CD14-positive monocyte (primary cell): Measurements from ENCODE around the gene BACH2. TPM values are rescaled to one million over a fixed set of nuclear protein-coding genes. Genes with fewer than 3 reads are reported as not detected.

ENCODE experiments used
- DNase-seq, 3 donors: peaks; one replicate each; pipeline ENCODE4 v3.0.0-alpha.2; 2011 to 2022
- H2AFZ ChIP-seq: 2 replicates; pipeline ENCODE4 v1.6.0; 2012; ENCODE audit warnings: mild to moderate bottlenecking, low read depth, low read length, inconsistent platforms; ENCODE audit not compliant: insufficient read depth, poor library complexity, severe bottlenecking
- H3K27ac ChIP-seq, 2 donors: 1 replicate in 1 of 2; 2 replicates in 1 of 2; pipeline ENCODE4 v1.5.1; 2012 to 2013; ENCODE audit warnings: low read length in 2 of 2, control low read depth in 1 of 2, inconsistent platforms in 1 of 2, low read depth in 1 of 2, mild to moderate bottlenecking in 1 of 2
- H3K27me3 ChIP-seq, 2 donors: one replicate each; pipeline versions ENCODE4 v1.6.0 to v1.6.1; 2011 to 2013; ENCODE audit warnings: low read length in 2 of 2; ENCODE audit not compliant: control insufficient read depth in 2 of 2, insufficient read depth in 2 of 2
- H3K36me3 ChIP-seq, 2 donors: replicated peaks in 1 of 2; 1 replicate in 1 of 2; 2 replicates in 1 of 2; pipeline versions ENCODE4 v1.5.1 to v1.6.1; 2012 to 2013; ENCODE audit warnings: low read length in 2 of 2, control low read depth in 1 of 2, inconsistent platforms in 1 of 2, mild to moderate bottlenecking in 1 of 2; ENCODE audit not compliant: insufficient read depth in 2 of 2, control insufficient read depth in 1 of 2
- H3K4me1 ChIP-seq, 2 donors: 1 replicate in 1 of 2; 2 replicates in 1 of 2; pipeline versions ENCODE4 v1.5.1 to v1.6.1; 2012 to 2013; ENCODE audit warnings: low read length in 2 of 2, control low read depth in 1 of 2, inconsistent platforms in 1 of 2, mild to moderate bottlenecking in 1 of 2, moderate library complexity in 1 of 2; ENCODE audit not compliant: insufficient read depth in 2 of 2, control insufficient read depth in 1 of 2
- H3K4me2 ChIP-seq: replicated peaks from 2 replicates; pipeline ENCODE3; 2012; ENCODE audit warnings: low read length, moderate library complexity, mild to moderate bottlenecking; ENCODE audit not compliant: poor library complexity, severe bottlenecking; ENCODE audit errors: extremely low read depth
- H3K4me3 ChIP-seq, 3 experiments: fragments of 200-600 bp in 1 of 3; sonication (generic) in 1 of 3; replicated peaks in 1 of 3; 1 replicate in 2 of 3; 2 replicates in 1 of 3; pipeline ENCODE4 v1.5.1; 2011 to 2013; ENCODE audit warnings: low read length in 3 of 3, mild to moderate bottlenecking in 3 of 3, control low read depth in 2 of 3, low read depth in 2 of 3, inconsistent platforms in 1 of 3, moderate library complexity in 1 of 3
- H3K79me2 ChIP-seq: 2 replicates; pipeline ENCODE4 v1.6.0; 2012; ENCODE audit warnings: mild to moderate bottlenecking, control low read depth, inconsistent platforms, low read length, moderate library complexity; ENCODE audit not compliant: insufficient read depth
- H3K9ac ChIP-seq: 2 replicates; pipeline ENCODE4 v1.6.0; 2017; ENCODE audit warnings: low read length, mild to moderate bottlenecking; ENCODE audit not compliant: insufficient read depth, poor library complexity, severe bottlenecking
- H3K9me3 ChIP-seq, 2 donors: replicated peaks in 1 of 2; 1 replicate in 1 of 2; 2 replicates in 1 of 2; pipeline versions ENCODE4 v1.5.1 to v1.6.1; 2012 to 2013; ENCODE audit warnings: low read length in 2 of 2, control low read depth in 1 of 2; ENCODE audit not compliant: control insufficient read depth in 1 of 2, insufficient read depth in 1 of 2
- H4K20me1 ChIP-seq: 2 replicates; pipeline ENCODE4 v1.6.0; 2012; ENCODE audit warnings: mild to moderate bottlenecking, low read length, control low read depth, moderate library complexity; ENCODE audit not compliant: insufficient read depth
- H3K27ac Mint-ChIP-seq, 7 donors: one replicate each; pipeline ENCODE4 v1.8.0; 2020; ENCODE audit warnings: mild to moderate bottlenecking in 7 of 7, mixed read lengths in 7 of 7, moderate library complexity in 6 of 7, inconsistent platforms in 2 of 7
- H3K27me3 Mint-ChIP-seq, 3 donors: one replicate each; pipeline ENCODE4 v1.8.0; 2021 to 2022; ENCODE audit warnings: low read depth in 3 of 3, mild to moderate bottlenecking in 3 of 3, mixed read lengths in 3 of 3, moderate library complexity in 3 of 3, inconsistent platforms in 1 of 3
- H3K36me3 Mint-ChIP-seq, 2 donors: one replicate each; pipeline ENCODE4 v1.8.0; 2020; ENCODE audit warnings: mixed read lengths in 2 of 2, inconsistent platforms in 1 of 2, mild to moderate bottlenecking in 1 of 2
- H3K4me1 Mint-ChIP-seq: one replicate; pipeline ENCODE4 v1.8.0; 2020; ENCODE audit warnings: mild to moderate bottlenecking, mixed read lengths
- H3K4me3 Mint-ChIP-seq, 2 donors: one replicate each; pipeline ENCODE4 v1.8.0; 2020; ENCODE audit warnings: mild to moderate bottlenecking in 2 of 2, mixed read lengths in 2 of 2, moderate library complexity in 1 of 2
- H3K9me3 Mint-ChIP-seq, 7 donors: one replicate each; pipeline ENCODE4 v1.8.0; 2020 to 2022; ENCODE audit warnings: mixed read lengths in 7 of 7, mild to moderate bottlenecking in 6 of 7, moderate library complexity in 6 of 7, inconsistent platforms in 2 of 7
- WGBS: methylation state at CpG from one replicate; pipeline ENCODE4 v1.1.5; 2013; ENCODE audit warnings: missing lambda C conversion rate; ENCODE audit not compliant: insufficient coverage; 5-methylcytosine and 5-hydroxymethylcytosine counted together
- intact Hi-C, 2 donors: fragments of 100-400 bp; cut with micrococcal nuclease; formaldehyde crosslinking; loops; one replicate each; pipeline versions ENCODE4 v1.15.0 to v1.15.1; 2023
- polyA plus RNA-seq, 3 donors: library from polyadenylated mRNA; depleted of rRNA in 1 of 3; unstranded in 2 of 3; stranded (reverse) in 1 of 3; fragments of 300-500 nt in 2 of 3; fragments of >200 nt in 1 of 3; fragmentation: Illumina TruSeq in 2 of 3; gene quantifications; 1 replicate in 2 of 3; 2 replicates in 1 of 3; pipeline ENCODE4 v1.2.3, GENCODE V29; 2012 to 2021
- TF ChIP-seq, protein P1 (sequence below): fragments of 200-600 bp; IDR thresholded peaks from one replicate; pipeline ENCODE4 v1.8.0; 2022; ENCODE audit warnings: antibody characterized with exemption, mild to moderate bottlenecking

BACH2 gene
- polyA plus RNA-seq, 3 donors, result 0.04 to 0.09 (median 0.05) TPM

DNA sequence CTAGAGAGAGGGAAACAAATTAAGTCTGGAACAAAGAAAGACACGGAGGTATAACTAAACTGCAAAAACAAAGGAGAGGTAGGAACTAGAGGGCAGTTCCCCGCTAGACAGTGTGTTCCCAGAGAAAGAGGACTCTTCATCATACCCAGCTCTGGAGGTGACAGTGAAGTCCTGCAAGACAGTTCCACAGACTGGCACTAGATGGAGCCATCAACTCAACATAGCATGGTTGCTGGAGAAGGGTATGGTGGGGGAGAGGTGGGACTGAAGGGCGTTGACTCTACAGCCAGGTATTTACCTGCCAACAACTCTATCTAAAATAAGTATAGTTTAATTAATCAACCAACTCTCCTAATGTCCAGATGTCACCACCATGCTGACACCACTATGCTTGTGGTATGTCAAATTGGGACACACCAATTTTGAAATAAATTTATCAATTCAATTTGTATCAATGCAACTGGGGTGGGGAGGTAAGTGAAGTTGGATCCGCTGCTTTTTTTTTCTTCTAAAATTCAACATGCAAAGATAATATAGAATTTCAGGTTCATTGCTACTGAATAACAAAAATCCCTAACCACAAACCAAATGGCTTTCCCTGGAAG lies 9.7 kb downstream of the BACH2 start:
- intact Hi-C loops, result no loop called here
- Mint-ChIP-seq H3K27ac (peak overlapping the region in 3 of 7 donors; percentile 12 to 31 (median 27)), H3K27me3 (peaks cover 3 to 6% (median 4%) of the 10 kb centered on the region in 3 donors), H3K36me3 (no peaks in the 10 kb centered on the region), H3K4me3 (no peak overlapping the region), H3K9me3 (peaks cover 0 to 6% (median 5%) of the 10 kb centered on the region in 7 donors), H3K4me1 (peaks cover 28% of the 10 kb centered on the region)
- WGBS, result 100% methylated on average over 1 of the region's 4 CpGs
- H3K4me1 ChIP-seq, result peaks cover 26% of the 10 kb centered on the region in 2 donors
- H3K27ac ChIP-seq, result no peak overlapping the region
- TF ChIP-seq, protein P1, sequence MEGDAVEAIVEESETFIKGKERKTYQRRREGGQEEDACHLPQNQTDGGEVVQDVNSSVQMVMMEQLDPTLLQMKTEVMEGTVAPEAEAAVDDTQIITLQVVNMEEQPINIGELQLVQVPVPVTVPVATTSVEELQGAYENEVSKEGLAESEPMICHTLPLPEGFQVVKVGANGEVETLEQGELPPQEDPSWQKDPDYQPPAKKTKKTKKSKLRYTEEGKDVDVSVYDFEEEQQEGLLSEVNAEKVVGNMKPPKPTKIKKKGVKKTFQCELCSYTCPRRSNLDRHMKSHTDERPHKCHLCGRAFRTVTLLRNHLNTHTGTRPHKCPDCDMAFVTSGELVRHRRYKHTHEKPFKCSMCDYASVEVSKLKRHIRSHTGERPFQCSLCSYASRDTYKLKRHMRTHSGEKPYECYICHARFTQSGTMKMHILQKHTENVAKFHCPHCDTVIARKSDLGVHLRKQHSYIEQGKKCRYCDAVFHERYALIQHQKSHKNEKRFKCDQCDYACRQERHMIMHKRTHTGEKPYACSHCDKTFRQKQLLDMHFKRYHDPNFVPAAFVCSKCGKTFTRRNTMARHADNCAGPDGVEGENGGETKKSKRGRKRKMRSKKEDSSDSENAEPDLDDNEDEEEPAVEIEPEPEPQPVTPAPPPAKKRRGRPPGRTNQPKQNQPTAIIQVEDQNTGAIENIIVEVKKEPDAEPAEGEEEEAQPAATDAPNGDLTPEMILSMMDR, result peak; percentile 71
- no peak overlapping the region for H3K4me2 ChIP-seq
- DNase-seq, result peak in 1 of 3 donors; percentile 37
- H2AFZ ChIP-seq, result no peak overlapping the region
- peaks cover 0 to 4% of the 10 kb centered on the region in 2 donors for H3K9me3 ChIP-seq
- H3K36me3 ChIP-seq, result no peaks in the 10 kb centered on the region
- H3K4me3 ChIP-seq, result no peak overlapping the region
- no peak overlapping the region for H3K9ac ChIP-seq
- H3K79me2 ChIP-seq, result no peaks in the 10 kb centered on the region
- no peaks in the 10 kb centered on the region for H4K20me1 ChIP-seq
- H3K27me3 ChIP-seq, result peaks cover 0 to under 1% of the 10 kb centered on the region in 2 donors

DNA sequence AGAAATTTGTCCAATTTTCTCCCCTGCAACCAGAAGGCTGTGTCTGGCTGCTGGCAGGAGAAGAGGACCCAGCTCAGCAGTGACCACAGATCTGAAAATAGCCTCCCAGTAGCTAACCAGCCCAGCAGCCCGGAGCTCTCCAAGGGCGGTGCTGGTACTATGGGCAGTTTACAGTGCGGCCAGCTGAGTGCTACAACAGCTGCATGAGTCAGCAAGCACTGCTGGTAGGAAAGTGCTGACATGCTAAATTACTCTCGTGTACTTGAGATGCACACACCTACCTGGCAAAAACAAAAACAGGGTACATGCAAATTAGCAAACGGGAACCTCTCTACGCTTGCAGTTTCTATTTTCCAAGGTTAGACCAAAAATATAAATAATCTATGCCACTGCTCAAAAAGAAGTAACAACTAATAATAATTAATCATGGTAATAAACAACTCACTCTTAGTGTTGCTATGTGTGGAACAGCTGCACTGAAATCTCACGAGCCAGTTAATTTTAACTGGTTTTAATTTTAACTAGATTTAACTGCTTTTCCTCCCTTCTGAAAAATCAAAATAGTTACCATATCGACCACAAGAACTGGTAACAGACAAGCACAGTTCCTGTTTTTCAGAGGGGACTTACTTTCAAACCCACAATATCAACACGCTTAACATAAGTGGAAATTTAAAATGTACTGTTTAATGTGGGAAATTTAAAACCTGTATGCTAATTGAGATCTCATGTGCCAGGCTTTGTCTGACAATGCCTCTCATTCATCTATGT lies 10.8 kb downstream of the BACH2 start:
- H3K4me3 ChIP-seq, result peak overlapping the region in 2 of 3 experiments; percentile 13 to 54
- no peaks in the 10 kb centered on the region for H3K79me2 ChIP-seq
- intact Hi-C loops, result no loop called here
- H3K36me3 ChIP-seq, result no peaks in the 10 kb centered on the region
- H3K4me2 ChIP-seq, result peak overlapping the region; percentile 71
- Mint-ChIP-seq H3K27me3 (peaks cover 3 to 6% (median 4%) of the 10 kb centered on the region in 3 donors), H3K4me3 (peak overlapping the region; percentile 69 to 75), H3K4me1 (peaks cover 28% of the 10 kb centered on the region), H3K36me3 (no peaks in the 10 kb centered on the region), H3K9me3 (peaks cover 0 to 6% (median 5%) of the 10 kb centered on the region in 7 donors), H3K27ac (peak overlapping the region; percentile 47 to 92 (median 74))
- TF ChIP-seq, protein P1, result no peak
- no peaks in the 10 kb centered on the region for H4K20me1 ChIP-seq
- WGBS, result 0% methylated on average over 3 of the region's 9 CpGs
- DNase-seq, result peak; percentile 67 to 79 (median 75)
- no peaks in the 10 kb centered on the region for H3K27me3 ChIP-seq
- H3K9ac ChIP-seq, result peak overlapping the region; percentile 22
- H3K27ac ChIP-seq, result peak overlapping the region in 1 of 2 donors; percentile 20
- H3K9me3 ChIP-seq, result peaks cover 0 to 4% of the 10 kb centered on the region in 2 donors
- H3K4me1 ChIP-seq, result peaks cover 26% of the 10 kb centered on the region in 2 donors
- no peak overlapping the region for H2AFZ ChIP-seq
